BJ (cell line): ENCODE results near the gene SCFD1. TPM values are rescaled to one million over a fixed set of nuclear protein-coding genes. Genes with fewer than 3 reads are reported as not detected.
"Not testable (repeated sequence)": the region's sequence is repeated elsewhere in the genome, so short reads cannot be mapped to it uniquely, and the experiment has no call there.

Experiments used
- CTCF ChIA-PET: fragments of 350-600 bp; formaldehyde crosslinking; extraction: SDS; loops from one replicate; lab custom pipeline; 2021; ENCODE audit warnings: antibody characterized with exemption, inconsistent platforms; lab: Yijun Ruan, JAX
- POLR2A ChIA-PET: fragments of 300-600 bp; sonication (Branson Sonifier 250); formaldehyde crosslinking; extraction: SDS; loops from one replicate; lab custom pipeline; 2021; ENCODE audit warnings: antibody characterized with exemption; lab: Charles Lee
- DNase-seq: peaks from one replicate; pipeline ENCODE4 v3.0.0-alpha.2; 2011; ENCODE audit warnings: low read depth
- H3K27me3 ChIP-seq: 2 replicates; pipeline ENCODE4 v1.6.0; 2011; ENCODE audit warnings: low read length; ENCODE audit not compliant: control insufficient read depth, insufficient read depth
- H3K36me3 ChIP-seq: 2 replicates; pipeline ENCODE4 v1.5.1; 2011; ENCODE audit warnings: low read length; ENCODE audit not compliant: control insufficient read depth, insufficient read depth
- H3K4me3 ChIP-seq: 2 replicates; pipeline ENCODE4 v1.5.1; 2011; ENCODE audit warnings: low read depth, mild to moderate bottlenecking, control low read depth, low read length
- polyA plus RNA-seq: library from polyadenylated mRNA; depleted of rRNA; stranded (reverse); fragments of >200 nt; gene quantifications from 2 replicates; pipeline ENCODE4 v1.2.3, GENCODE V29; 2011
- TF ChIP-seq, protein P1 (sequence below): IDR thresholded peaks from 2 replicates; pipeline ENCODE4 v1.5.1; 2011; ENCODE audit warnings: low read depth, mild to moderate bottlenecking, control low read depth, inconsistent platforms, low read length, moderate library complexity; ENCODE audit not compliant: insufficient read depth

SCFD1 gene
- polyA plus RNA-seq, 1 experiment = 61.0 TPM

DNA sequence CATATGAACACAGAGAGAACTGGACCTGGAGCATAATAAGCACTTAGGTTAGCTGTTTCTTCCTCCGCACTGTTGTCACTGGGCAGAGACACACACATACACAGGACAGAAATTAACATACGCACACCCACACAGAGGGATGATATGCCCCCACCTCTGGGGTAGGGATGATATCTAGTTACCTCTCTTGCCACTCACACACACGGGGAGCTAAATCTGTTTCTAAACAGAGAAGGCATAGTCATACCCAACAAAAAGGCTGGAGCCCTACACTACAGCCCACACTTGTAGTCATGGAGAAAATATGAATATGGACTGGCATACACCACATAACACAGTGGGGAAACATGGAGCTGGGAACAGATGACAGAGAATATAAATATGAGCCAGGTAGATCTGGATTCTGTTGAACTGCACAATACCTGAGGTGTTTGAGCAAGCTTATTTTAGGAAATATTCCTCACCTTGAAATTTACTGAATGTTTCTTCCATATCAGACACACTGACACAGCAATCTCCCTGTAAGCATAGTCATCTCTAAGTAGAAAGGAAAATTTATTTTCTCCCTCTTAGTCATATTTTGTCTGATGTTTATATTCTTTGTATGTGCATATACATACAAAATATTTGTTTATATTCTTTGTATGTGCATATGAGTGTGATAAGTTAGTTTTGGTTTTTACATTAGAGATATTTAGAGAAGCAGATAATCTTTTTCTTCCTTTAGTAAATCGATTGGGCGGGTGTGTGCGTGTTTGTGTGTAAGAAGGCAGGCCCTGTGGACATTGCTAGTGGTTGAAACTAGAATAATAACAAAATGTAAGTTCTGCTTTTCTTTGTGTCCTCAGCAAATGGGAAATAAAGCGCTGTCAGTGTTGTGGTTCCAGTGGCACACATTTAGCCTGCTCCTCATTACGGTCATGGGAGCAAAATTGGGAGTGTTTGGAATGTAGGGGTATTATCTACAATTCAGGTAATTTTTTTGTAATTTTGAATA lies 20.9 kb upstream of the SCFD1 start:
- ChIA-PET POLR2A (no interaction called here), CTCF (interaction anchor here (0.9 kb wide), 1 partner anchor 8 kb away, joined by 4 read pairs; no protein-coding TSS in a partner anchor)
- DNase-seq = no peak
- TF ChIP-seq, protein P1, sequence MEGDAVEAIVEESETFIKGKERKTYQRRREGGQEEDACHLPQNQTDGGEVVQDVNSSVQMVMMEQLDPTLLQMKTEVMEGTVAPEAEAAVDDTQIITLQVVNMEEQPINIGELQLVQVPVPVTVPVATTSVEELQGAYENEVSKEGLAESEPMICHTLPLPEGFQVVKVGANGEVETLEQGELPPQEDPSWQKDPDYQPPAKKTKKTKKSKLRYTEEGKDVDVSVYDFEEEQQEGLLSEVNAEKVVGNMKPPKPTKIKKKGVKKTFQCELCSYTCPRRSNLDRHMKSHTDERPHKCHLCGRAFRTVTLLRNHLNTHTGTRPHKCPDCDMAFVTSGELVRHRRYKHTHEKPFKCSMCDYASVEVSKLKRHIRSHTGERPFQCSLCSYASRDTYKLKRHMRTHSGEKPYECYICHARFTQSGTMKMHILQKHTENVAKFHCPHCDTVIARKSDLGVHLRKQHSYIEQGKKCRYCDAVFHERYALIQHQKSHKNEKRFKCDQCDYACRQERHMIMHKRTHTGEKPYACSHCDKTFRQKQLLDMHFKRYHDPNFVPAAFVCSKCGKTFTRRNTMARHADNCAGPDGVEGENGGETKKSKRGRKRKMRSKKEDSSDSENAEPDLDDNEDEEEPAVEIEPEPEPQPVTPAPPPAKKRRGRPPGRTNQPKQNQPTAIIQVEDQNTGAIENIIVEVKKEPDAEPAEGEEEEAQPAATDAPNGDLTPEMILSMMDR = no peak
- Histone ChIP-seq H3K27me3 (no peaks in the 10 kb centered on the region), H3K36me3 (peaks cover 5% of the 10 kb centered on the region), H3K4me3 (no peak overlapping the region)

DNA sequence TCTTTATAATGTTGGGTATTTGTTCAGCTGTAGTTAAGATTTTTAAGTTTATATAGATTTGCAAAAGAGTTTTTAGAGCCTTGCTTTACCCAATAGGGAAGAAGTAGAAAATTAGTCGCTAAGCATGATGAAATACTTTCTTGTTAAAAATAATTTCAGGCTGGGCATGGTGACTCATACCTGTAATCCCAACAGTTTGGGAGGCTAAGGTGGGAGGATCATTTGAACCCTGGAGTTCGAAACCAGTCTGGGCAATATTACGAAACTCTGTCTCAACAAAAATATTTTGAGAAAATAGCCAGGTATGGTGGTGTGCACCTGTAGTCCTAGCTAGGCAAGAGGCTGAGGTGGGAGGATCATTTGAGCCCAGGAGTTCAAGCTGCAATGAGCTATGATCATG lies 18.7 kb upstream of the SCFD1 start:
- H3K27me3 ChIP-seq = no peaks in the 10 kb centered on the region
- ChIA-PET POLR2A (no interaction called here), CTCF (no interaction called here)
- peaks cover 4% of the 10 kb centered on the region; the same call in 1 of the 2 replicates for H3K36me3 ChIP-seq
- no peak overlapping the region for H3K4me3 ChIP-seq
- DNase-seq = no peak
- TF ChIP-seq, protein P1 = no peak

DNA sequence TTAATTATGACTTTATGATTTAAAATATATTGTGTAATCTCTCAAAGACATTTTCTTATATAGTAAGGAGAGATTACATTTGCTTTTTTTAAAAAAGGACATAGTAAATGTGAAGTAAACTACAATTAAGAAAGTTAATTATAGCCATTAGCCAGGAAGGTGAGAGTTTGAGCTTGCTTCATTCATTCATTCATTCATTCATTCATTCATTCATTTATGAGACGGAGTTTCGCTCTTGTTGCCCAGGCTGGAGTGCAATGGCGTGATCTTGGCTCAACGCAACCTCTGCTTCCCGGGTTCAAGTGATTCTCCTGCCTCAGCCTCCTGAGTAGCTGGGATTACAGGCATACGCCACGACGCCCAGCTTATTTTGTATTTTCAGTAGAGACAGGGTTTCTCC lies 17.4 kb upstream of the SCFD1 start:
- DNase-seq, H3K4me3 ChIP-seq, H3K36me3 ChIP-seq, POLR2A ChIA-PET, CTCF ChIA-PET, H3K27me3 ChIP-seq: not testable (repeated sequence)

DNA sequence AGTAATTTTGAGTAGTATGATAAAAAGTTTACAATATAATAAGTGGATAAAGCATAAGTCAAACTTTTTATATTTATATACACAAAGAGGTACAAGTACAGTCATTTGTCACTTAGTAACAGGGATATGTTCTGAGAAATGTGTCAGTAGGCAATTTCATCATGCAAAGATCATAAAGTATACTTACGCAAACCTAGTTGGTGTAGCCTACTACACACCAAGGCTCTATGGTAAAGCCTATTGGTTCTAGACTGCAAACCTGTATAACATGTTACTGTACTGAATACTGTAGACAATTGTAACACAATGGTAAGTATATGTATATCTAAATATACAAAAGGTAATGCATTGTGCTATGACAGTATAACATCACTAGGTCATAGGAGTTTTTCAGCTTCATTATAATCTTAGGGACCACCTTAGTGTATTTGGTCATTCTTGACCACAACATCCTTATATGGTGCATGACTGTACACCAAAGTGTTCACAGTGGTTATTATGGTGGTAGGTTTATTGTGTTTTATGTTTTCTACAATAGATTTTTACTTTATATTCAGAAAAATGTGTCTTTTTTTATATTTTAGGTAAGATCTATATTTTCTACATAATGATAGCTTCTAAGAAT lies 14.9 kb upstream of the SCFD1 start:
- CTCF ChIA-PET = no interaction called here
- TF ChIP-seq, protein P1 = no peak
- Histone ChIP-seq H3K4me3 (no peak overlapping the region), H3K36me3 (peaks cover 3% of the 10 kb centered on the region; the same call in 1 of the 2 replicates), H3K27me3 (no peaks in the 10 kb centered on the region)
- POLR2A ChIA-PET = no interaction called here
- DNase-seq = no peak

DNA sequence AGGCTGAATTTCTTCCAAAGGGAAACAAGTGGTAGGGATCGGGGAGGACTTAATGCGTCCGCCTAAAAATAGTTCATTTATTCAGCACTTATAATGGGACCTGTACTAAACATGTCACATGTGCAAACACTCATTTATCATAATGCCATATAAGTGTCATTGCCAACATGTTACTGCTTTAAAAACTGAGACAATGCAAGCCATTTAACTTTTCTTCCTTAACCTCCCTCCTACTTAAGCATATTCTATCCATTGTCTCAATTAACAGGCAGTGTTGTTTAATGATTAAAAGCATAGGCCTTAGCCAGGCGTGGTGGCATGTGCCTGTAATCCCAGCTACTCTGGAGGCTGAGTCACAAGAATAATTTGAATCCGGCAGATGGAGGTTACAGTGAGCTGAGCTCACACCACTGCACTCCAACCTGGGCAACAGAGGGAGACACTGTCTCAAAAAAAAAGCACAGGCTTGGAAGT lies 13.5 kb upstream of the SCFD1 start:
- Histone ChIP-seq H3K27me3 (no peaks in the 10 kb centered on the region), H3K36me3 (peaks cover 2% of the 10 kb centered on the region; the same call in 1 of the 2 replicates), H3K4me3 (no peak overlapping the region)
- DNase-seq = no peak
- ChIA-PET CTCF (interaction anchor here (0.9 kb wide), 1 partner anchor 8 kb away, joined by 4 read pairs; no protein-coding TSS in a partner anchor), POLR2A (no interaction called here)
- TF ChIP-seq, protein P1 = peak; percentile 14; the same call in 1 of the 2 replicates
